ENCODE results near the gene HBB.

GRCh38 chr11:5242208-5242607, 15.3 kb upstream of the HBB start:
- TF ChIP-seq EZH2 (IDR thresholded peaks at IDR 0.05): no peak
- no peak for TF ChIP-seq CTCF (IDR thresholded peaks at IDR 0.05)

Data from neural progenitor cell (in vitro differentiated cells).